Glomerular visceral epithelial cell (primary cell): ENCODE data around the gene ANXA10.
"Not testable (repeated sequence)": the region's sequence is repeated elsewhere in the genome, so short reads cannot be mapped to it uniquely, and the experiment has no call there.

Source experiments
- DNase-seq: peaks from one replicate; pipeline ENCODE4 v3.0.0-alpha.2; 2016; ENCODE audit errors: extremely low spot score

Gene ANXA10

GRCh38 chr4:168119100-168119499, 26.8 kb downstream of the ANXA10 start:
- DNase-seq: no peak

- DNase-seq: no peak
Measured at GRCh38 chr4:168119890-168120289, 27.6 kb downstream of the ANXA10 start.

- no peak for DNase-seq
Measured at GRCh38 chr4:168120811-168121210, 28.5 kb downstream of the ANXA10 start.

- no peak for DNase-seq
Measured at GRCh38 chr4:168124008-168124641, 31.8 kb downstream of the ANXA10 start.

- DNase-seq: no peak
Measured at GRCh38 chr4:168126952-168127351, 34.6 kb downstream of the ANXA10 start.

GRCh38 chr4:168128601-168129000, 36.3 kb downstream of the ANXA10 start:
- no peak for DNase-seq

GRCh38 chr4:168129046-168129772, 36.9 kb downstream of the ANXA10 start:
- DNase-seq: no peak

- no peak for DNase-seq
Measured at GRCh38 chr4:168129802-168130201, 37.5 kb downstream of the ANXA10 start.

GRCh38 chr4:168131196-168131595, 38.9 kb downstream of the ANXA10 start:
- no peak for DNase-seq

- no peak for DNase-seq
Measured at GRCh38 chr4:168134651-168135050, 42.3 kb downstream of the ANXA10 start.

- DNase-seq: not testable (repeated sequence)
Measured at GRCh38 chr4:168135860-168136259, 43.5 kb downstream of the ANXA10 start.

GRCh38 chr4:168137695-168138094, 45.4 kb downstream of the ANXA10 start:
- not testable (repeated sequence) for DNase-seq

- peak; percentile 74 for DNase-seq
Measured at GRCh38 chr4:168138143-168138542, 45.8 kb downstream of the ANXA10 start.

- peak; percentile 39 for DNase-seq
Measured at GRCh38 chr4:168139336-168139735, 47.0 kb downstream of the ANXA10 start.

GRCh38 chr4:168141733-168142132, 49.4 kb downstream of the ANXA10 start:
- DNase-seq: no peak

- DNase-seq: no peak
Measured at GRCh38 chr4:168143601-168144000, 51.3 kb downstream of the ANXA10 start.

- DNase-seq: peak; percentile 56
Measured at GRCh38 chr4:168150420-168151050, 58.2 kb downstream of the ANXA10 start.

- no peak for DNase-seq
Measured at GRCh38 chr4:168151327-168151726, 59.0 kb downstream of the ANXA10 start.

- no peak for DNase-seq
Measured at GRCh38 chr4:168152837-168153500, 60.6 kb downstream of the ANXA10 start.

- DNase-seq: peak; percentile 74
Measured at GRCh38 chr4:168153596-168154440, 61.5 kb downstream of the ANXA10 start.

- DNase-seq: no peak
Measured at GRCh38 chr4:168154546-168155277, 62.4 kb downstream of the ANXA10 start.
